Right lobe of liver (tissue), 6 donors: ENCODE data around the gene SRCIN1. TPM values are rescaled to one million over a fixed set of nuclear protein-coding genes. Genes with fewer than 3 reads are reported as not detected.
A peak's percentile ranks its signal among the peaks of the same experiment; 100 is the strongest.

Experiments used
- ATAC-seq, 4 donors: fragments of 200-7000 bp; cut with Tn5 transposase; one replicate each; pipeline ENCODE4 v1.9.1; 2020; ENCODE audit warnings: mild to moderate bottlenecking in 4 of 4, moderate library complexity in 4 of 4
- DNase-seq, 3 donors: peaks; one replicate each; pipeline ENCODE4 v3.0.0-alpha.2; 2020
- H3K27ac ChIP-seq, 3 donors: fragments of 200-600 bp; one replicate each; pipeline ENCODE4 v1.8.0; 2022
- H3K27me3 ChIP-seq, 2 donors: fragments of 200-600 bp; one replicate each; pipeline ENCODE4 v1.8.0; 2022
- H3K36me3 ChIP-seq, 4 donors: fragments of 200-600 bp; sonication (generic) in 1 of 4; one replicate each; pipeline versions ENCODE4 v1.5.1 to v1.8.0; 2017 to 2022; ENCODE audit warnings: control low read depth in 1 of 4
- H3K4me1 ChIP-seq, 4 donors: fragments of 200-600 bp; sonication (generic) in 1 of 4; one replicate each; pipeline versions ENCODE4 v1.5.1 to v1.8.0; 2017 to 2022; ENCODE audit warnings: control low read depth in 1 of 4
- H3K4me3 ChIP-seq, 3 donors: fragments of 200-600 bp; one replicate each; pipeline ENCODE4 v1.8.0; 2022
- H3K9me3 ChIP-seq, 4 donors: fragments of 200-600 bp; sonication (generic) in 1 of 4; one replicate each; pipeline versions ENCODE4 v1.5.1 to v1.8.0; 2017 to 2022; ENCODE audit warnings: control low read depth in 1 of 4
- CTCF ChIP-seq, 4 donors: fragments of 200-600 bp in 3 of 4; fragments of 450-650 bp in 1 of 4; IDR thresholded peaks; one replicate each; pipeline versions ENCODE4 v1.5.1 to v1.8.0; 2016 to 2022; ENCODE audit warnings: antibody characterized with exemption in 4 of 4, mild to moderate bottlenecking in 2 of 4
- POLR2A ChIP-seq: fragments of 450-650 bp; IDR thresholded peaks from one replicate; pipeline ENCODE4 v1.6.1; 2017; ENCODE audit warnings: antibody characterized with exemption, mild to moderate bottlenecking
- WGBS: methylation state at CpG from one replicate; pipeline ENCODE4 v1.1.6; 2018; ENCODE audit warnings: low coverage, low lambda C conversion rate; ENCODE audit not compliant: insufficient coverage; ENCODE audit errors: missing lambda C conversion rate; 5-methylcytosine and 5-hydroxymethylcytosine counted together
- intact Hi-C, 2 donors: fragments of 100-400 bp; cut with DNase I; formaldehyde crosslinking; loops; one replicate each; pipeline versions ENCODE4 v1.11.2 to v1.14.1; 2022
- total RNA-seq, 6 experiments: library from RNA; depleted of rRNA in 2 of 6; stranded (reverse); fragments of >200 nt in 2 of 6; fragmentation: NEBNext Ultra II Directional in 3 of 6; extraction: Animal tissue kit (Norgen Biotek cat#: 25700) in 3 of 6; gene quantifications; one replicate each; pipeline versions ENCODE4 v1.1.0 to v1.2.4, GENCODE V29; 2016 to 2023
- donor health status: DM: no; HTN: yes; CAD: no.
- donor health status: DM: no; HTN: no; CAD: no.
- donor health status: DM: no; HTN: no; CAD: no.
- donor health status: DM: no; HTN: yes; CAD: no.
- donor health status: DM: no; HTN: yes; CAD: no.

The SRCIN1 gene
- total RNA-seq, 6 experiments from 2014 or later, result 5.6 to 17.6 (median 11.5) TPM

DNA sequence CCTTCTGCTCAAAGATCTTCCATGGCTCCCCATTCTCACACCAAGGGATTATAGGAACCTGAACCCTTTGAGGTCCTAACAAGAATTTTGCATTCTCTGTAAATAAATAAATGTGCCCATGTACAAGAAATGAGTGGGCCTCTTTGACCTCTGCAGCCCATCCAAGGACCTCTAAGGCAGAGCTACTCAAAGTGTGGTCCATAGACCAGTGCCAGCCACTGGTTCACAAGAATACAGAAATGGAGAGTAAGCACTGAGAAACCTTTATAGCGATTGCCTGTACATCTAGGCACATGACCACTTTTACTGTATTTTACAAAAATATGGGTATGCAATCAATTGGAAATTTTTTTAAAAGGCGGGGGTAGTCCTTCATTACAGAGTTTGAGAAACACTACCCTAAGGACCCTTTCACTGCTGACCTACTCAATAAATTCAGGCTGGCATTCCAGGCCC, 7.8 kb upstream of the SRCIN1 start:
- DNase-seq (peak in 1 of 3 donors; percentile 1), ATAC-seq (peak in 1 of 4 donors; percentile 3)
- no peaks in the 10 kb centered on the region for H3K9me3 ChIP-seq
- no peak overlapping the region for H3K27ac ChIP-seq
- no peak overlapping the region for H3K4me3 ChIP-seq
- no peaks in the 10 kb centered on the region for H3K27me3 ChIP-seq
- intact Hi-C loops, result no loop called here
- H3K36me3 ChIP-seq, result no peaks in the 10 kb centered on the region
- 65% methylated on average over 2 of the region's 2 CpGs for WGBS
- H3K4me1 ChIP-seq, result peaks cover 0 to 20% (median 7%) of the 10 kb centered on the region in 4 donors
- TF ChIP-seq POLR2A (no peak), CTCF (IDR thresholded peaks at IDR 0.05) (no peak)

GRCh38 chr17:38611872-38612376, 6.2 kb upstream of the SRCIN1 start:
- Histone ChIP-seq H3K4me3 (no peak overlapping the region), H3K9me3 (no peaks in the 10 kb centered on the region), H3K27me3 (no peaks in the 10 kb centered on the region), H3K4me1 (peaks cover 0 to 36% (median 10%) of the 10 kb centered on the region in 4 donors), H3K36me3 (no peaks in the 10 kb centered on the region), H3K27ac (no peak overlapping the region)
- intact Hi-C loops, result no loop called here
- ATAC-seq (no peak), DNase-seq (peak in 1 of 3 donors; percentile 15)
- 98% methylated on average over 5 of the region's 6 CpGs for WGBS
- TF ChIP-seq POLR2A (no peak), CTCF (IDR thresholded peaks at IDR 0.05) (no peak)

GRCh38 chr17:38611070-38611786, 5.5 kb upstream of the SRCIN1 start:
- TF ChIP-seq CTCF (IDR thresholded peaks at IDR 0.05), result no peak
- no peak for TF ChIP-seq POLR2A
- H3K9me3 ChIP-seq, result no peaks in the 10 kb centered on the region
- intact Hi-C loops, result no loop called here
- H3K4me1 ChIP-seq, result peaks cover 0 to 38% (median 10%) of the 10 kb centered on the region in 4 donors
- H3K4me3 ChIP-seq, result no peak overlapping the region
- no peak overlapping the region for H3K27ac ChIP-seq
- no peaks in the 10 kb centered on the region for H3K27me3 ChIP-seq
- WGBS, result 44% methylated on average over 3 of the region's 11 CpGs
- H3K36me3 ChIP-seq, result no peaks in the 10 kb centered on the region
- ATAC-seq (no peak), DNase-seq (peak in 1 of 3 donors; percentile 17)

GRCh38 chr17:38609280-38610031, 3.7 kb upstream of the SRCIN1 start:
- no peak overlapping the region for H3K27ac ChIP-seq
- DNase-seq (peak in 1 of 3 donors; percentile 25), ATAC-seq (no peak)
- WGBS, result 56% methylated on average over 4 of the region's 9 CpGs
- no peak for TF ChIP-seq POLR2A
- no peak for TF ChIP-seq CTCF (IDR thresholded peaks at IDR 0.05)
- no peaks in the 10 kb centered on the region for H3K9me3 ChIP-seq
- no peaks in the 10 kb centered on the region for H3K27me3 ChIP-seq
- no peaks in the 10 kb centered on the region for H3K36me3 ChIP-seq
- intact Hi-C loops, result no loop called here
- H3K4me1 ChIP-seq, result peaks cover 0 to 32% (median 7%) of the 10 kb centered on the region in 4 donors
- no peak overlapping the region for H3K4me3 ChIP-seq
